ENCODE results near the gene TMEM247. TPM values are rescaled to one million over a fixed set of nuclear protein-coding genes. Genes with fewer than 3 reads are reported as not detected.
"Not testable (repeated sequence)": the region's sequence is repeated elsewhere in the genome, so short reads cannot be mapped to it uniquely, and the experiment has no call there.

The TMEM247 gene
- total RNA-seq, 2 experiments from 2014 or later, result not detected

DNA sequence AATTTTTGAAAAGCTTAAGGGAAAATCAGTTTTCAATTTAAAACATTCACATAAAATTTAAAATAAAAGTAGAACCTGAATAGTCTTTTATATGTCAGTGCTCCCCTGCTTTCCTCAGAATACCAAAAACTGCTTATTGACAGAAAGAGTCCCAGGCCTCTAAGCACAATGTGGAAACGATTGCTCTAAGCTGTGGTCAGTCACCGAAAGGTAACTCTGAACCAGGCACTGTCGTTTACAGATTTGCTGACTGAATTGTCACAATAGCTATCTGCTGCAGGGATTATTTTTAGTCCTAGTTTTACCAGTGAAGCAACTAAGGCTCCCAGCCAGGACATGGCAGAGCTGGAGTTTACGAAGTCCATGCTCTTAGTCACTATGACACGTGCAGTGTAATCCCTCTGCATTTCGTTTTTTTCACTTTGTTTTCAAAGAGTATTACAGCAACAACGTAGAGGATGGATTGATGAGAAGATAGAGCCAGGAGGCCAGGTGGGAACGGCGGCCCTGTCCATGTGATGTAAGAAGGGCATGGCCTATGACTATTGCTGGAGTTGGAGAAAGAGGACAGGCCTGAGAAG lies 28.1 kb upstream of the TMEM247 start:
- POLR2A ChIA-PET, result no interaction called here
- CTCF ChIA-PET, result interaction anchor here (0.6 kb wide), 1 partner anchor 20 kb away, joined by 3 read pairs; no protein-coding TSS in a partner anchor

DNA sequence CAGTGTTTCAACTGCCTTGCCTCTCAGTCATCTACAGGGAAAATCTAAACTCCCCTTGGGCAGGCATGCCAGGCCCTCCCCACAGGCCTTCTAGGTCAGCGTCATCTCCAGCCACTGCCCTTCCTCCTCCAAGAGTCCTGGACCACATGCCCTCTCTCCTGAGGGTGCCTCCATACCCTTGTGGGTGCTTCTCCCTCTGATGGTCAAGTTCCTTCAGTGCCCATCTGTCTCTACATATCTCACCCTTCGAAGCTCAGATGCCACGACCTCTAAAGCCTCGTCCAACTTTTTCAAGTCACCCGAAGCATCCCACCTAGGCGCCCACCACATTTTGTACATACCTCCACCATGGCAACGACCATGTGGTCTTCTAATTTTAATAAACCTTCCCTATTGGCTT lies 22.6 kb upstream of the TMEM247 start:
- ChIA-PET POLR2A (no interaction called here), CTCF (interaction anchor here (1.8 kb wide), 1 partner anchor 194 kb away, joined by 3 read pairs; no protein-coding TSS in a partner anchor)

DNA sequence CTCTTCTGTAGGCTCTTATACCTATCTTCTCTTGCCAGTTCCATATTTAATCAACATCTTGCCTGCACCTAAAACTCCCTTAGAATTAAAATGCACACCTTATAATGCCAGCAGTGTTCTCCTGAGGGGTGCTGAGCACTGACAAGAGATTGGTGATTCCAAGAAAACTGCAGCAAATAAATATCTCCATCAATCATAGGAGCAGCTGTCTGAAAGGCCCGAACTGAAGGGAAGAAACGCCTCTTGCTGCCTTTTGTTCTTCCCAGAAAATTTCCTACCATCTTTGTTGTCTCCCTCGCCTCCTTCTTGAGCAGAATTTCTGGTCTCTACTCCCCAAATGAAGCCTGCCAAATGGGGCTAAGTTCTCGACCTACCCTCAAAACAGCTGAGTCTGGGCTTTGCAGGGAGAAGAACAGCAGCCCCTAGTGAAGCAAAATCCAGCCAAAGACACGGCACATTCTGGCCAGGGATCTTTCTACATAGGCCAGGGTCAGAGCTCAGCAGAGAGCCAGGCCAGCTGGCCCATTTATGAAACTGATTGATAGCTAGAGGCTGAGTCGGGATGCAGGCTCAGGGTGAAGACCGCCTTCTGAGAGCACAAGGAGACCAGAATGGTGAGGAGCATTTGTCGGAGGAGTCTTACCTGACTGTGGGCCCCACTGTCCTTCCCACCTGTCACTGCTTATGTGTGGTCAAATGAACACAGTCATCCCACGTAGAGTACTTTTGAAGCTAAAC lies 20.4 kb upstream of the TMEM247 start:
- POLR2A ChIA-PET, result interaction anchor here (0.5 kb wide), 1 partner anchor 366 kb away, joined by 3 read pairs; no protein-coding TSS in a partner anchor
- CTCF ChIA-PET, result interaction anchor here (1.2 to 1.6 kb wide), 6 partner anchors 11 to 466 kb away, joined by 3 to 5 read pairs (median 4); no protein-coding TSS in a partner anchor

DNA sequence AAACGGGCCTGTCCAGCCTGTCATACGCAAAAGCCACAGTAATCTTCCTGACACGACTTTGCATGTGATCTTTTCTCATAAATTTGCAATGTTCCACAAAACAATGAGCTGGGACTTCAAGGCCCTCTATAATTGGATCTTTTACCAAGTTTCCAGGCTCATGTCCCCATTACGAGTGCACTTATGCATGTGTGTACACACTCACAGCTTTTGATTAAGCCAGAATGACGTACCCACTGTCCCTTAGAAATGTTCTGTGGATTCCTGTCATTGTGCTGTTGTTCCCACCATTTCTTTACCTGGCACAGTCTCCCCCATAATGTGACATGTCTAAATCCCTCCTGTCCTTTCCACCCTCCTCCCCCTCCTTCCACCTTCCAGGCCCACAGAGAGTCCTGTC lies 19.7 kb upstream of the TMEM247 start:
- CTCF ChIA-PET, result interaction anchor here (1.2 to 1.6 kb wide), 6 partner anchors 21 to 449 kb away, joined by 3 to 5 read pairs (median 4); no protein-coding TSS in a partner anchor
- POLR2A ChIA-PET, result interaction anchor here (0.5 kb wide), 1 partner anchor 367 kb away, joined by 3 read pairs; no protein-coding TSS in a partner anchor

DNA sequence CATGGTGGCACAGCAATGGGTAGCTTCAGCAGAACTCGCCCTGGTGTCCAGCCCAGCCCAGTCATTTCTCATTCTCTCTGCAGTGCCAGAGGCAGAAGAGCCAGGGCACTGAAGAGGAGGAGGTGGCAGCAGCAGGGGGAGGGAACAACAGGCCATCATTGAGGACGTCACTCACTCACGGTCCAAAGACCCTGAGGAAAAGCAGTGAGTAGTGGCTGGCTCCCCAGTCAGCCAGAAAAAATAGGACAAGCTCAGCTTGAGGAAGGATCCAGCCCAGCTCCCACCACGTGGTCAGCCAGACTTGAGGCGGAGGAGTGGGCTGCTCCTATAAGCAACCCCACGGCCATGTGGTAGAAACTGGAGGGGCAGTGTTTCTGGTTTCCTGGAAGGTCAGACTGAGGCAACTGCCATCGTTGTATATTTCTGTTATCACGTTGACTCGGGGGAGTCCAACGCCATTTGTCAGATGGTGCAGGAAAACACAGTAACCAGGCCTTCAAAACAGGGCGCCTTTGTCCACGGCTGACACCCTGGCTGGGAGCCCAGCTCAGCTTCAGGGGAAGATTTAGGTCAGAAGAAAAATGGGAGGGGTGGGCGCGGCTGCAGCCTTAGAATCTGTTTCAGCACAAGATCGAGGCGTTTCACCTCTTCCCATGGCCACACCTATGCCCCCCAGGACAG lies 19.0 kb upstream of the TMEM247 start:
- CTCF ChIA-PET, result interaction anchor here (0.6 to 1.6 kb wide), 11 partner anchors 20 to 1083 kb away, joined by 3 to 7 read pairs (median 3); no protein-coding TSS in a partner anchor
- POLR2A ChIA-PET, result no interaction called here

DNA sequence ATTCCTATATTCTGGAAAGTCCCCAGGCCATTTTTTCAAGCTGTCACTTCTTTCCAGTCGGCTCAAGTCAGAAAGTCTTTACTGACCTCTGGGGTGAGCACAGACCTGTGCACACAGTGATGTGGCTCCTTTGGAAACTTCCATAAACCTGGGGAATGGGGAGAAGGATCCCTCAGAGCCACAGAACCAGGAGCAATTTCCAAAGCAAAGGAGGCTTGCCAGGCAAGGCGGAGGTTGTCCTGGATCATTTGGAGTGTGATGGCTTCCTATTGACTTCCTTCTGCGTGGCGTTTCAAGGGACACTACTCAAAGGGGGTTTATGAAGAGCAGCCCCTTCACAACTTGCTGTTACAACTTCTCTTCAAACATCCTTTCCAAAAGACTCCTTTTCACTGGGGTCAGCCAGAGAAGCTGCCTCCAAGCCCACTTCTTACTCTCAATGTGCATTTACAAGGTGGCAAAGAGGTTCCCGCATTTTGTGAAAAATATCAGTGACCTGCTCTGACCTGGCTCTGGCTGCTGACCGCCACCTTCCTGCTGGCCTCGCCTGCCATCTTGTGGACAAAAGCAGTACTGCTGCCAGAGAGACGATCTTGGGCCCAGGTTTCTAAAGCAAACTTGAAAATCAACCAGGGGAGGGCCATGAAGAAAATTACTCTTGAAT lies 18.2 kb upstream of the TMEM247 start:
- POLR2A ChIA-PET, result no interaction called here
- CTCF ChIA-PET, result interaction anchor here (0.6 to 1.6 kb wide), 11 partner anchors 9 to 1082 kb away, joined by 3 to 7 read pairs (median 3); no protein-coding TSS in a partner anchor

DNA sequence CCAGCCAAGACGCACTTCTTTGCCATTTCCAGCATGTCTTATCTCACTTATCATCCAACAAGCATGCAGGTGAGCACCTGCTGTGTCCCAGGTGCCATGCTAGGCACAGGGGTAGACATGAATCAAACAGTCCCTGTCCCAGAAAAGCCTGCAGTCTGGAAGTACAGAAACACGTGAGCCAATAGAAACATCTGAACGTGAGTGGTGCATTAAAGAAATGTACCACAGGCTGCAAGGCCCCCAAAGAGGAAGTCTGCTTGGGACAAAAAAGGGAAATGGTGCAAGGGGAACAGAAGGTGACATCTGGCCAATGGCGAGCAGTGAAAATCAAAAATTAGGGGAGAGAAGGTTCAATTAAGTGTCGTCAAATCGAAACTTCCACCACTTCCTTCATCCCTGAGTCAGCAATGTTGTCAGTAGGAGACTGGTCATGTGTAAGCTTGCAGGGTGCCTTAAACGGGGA lies 17.6 kb upstream of the TMEM247 start:
- CTCF ChIA-PET, result interaction anchor here (0.6 to 1.6 kb wide), 5 partner anchors 8 to 593 kb away, joined by 3 to 6 read pairs (median 3); no protein-coding TSS in a partner anchor

DNA sequence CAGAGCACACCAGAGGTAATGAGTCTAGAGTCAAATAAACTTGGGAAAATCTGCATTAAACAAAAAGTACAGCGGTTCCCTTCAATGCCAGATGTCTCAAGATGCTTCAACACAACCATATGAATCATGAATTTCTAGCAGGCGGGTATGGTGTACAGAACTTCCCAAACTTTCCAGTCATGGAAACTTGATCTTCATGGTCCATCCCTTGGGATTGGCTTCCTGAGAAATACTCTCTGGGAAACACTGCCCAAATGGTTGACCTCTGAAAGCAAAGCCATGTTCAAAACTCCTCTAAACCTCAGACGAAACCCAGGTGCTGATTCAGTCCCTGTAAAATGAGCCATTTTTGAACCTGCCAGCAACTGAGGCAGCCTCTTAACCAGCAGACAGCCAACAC lies 16.4 kb upstream of the TMEM247 start:
- ChIA-PET CTCF (interaction anchor here (0.6 to 1.5 kb wide), 8 partner anchors 14 to 470 kb away, joined by 3 to 5 read pairs (median 4); no protein-coding TSS in a partner anchor), POLR2A (no interaction called here)

More for the DNA sequence above, 17.6 kb upstream of the TMEM247 start:
- POLR2A ChIA-PET, result no interaction called here

DNA sequence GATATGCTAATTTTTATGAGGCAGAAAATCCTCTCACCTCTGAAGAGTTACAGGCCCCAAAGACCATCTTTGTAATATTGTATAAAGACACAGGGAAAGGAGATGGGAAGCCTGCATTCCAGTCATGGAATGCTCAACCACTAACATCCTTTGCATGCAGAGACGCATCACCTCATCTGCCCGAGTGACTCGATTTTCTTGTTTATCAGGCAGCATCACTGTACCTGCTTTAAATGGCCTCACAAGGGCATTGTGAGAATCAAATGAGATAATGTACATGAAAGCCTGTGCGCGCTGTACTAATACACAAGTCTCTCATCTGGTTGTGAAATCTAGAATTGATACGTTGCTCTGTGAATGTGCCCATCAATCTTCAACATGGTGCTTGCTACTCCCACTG lies 10.2 kb upstream of the TMEM247 start:
- POLR2A ChIA-PET, result no interaction called here
- CTCF ChIA-PET, result interaction anchor here (0.6 kb wide), 1 partner anchor 486 kb away, joined by 3 read pairs; no protein-coding TSS in a partner anchor

DNA sequence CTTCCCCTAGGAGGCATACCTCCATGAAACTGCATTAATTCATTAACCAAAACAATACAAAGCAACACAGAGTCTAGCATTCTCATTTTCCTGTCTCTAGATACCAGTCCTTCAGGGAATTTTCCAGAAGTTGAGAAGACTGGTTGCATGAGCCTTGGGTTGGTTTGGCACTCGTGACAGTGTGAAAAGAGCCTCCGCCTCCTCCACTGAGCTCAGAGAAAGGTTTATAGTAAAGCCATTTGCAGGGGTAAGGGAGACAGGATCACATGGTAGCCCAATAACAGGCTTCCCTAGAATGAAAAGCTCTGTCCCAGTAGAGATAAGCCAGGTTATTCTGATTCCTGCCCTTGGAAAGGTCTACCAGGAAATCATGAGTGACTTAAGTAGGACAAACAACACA lies 9.7 kb upstream of the TMEM247 start:
- POLR2A ChIA-PET, result no interaction called here
- CTCF ChIA-PET, result interaction anchor here (0.9 to 1.3 kb wide), 3 partner anchors 8 to 78 kb away, joined by 3 to 6 read pairs (median 3); no protein-coding TSS in a partner anchor

DNA sequence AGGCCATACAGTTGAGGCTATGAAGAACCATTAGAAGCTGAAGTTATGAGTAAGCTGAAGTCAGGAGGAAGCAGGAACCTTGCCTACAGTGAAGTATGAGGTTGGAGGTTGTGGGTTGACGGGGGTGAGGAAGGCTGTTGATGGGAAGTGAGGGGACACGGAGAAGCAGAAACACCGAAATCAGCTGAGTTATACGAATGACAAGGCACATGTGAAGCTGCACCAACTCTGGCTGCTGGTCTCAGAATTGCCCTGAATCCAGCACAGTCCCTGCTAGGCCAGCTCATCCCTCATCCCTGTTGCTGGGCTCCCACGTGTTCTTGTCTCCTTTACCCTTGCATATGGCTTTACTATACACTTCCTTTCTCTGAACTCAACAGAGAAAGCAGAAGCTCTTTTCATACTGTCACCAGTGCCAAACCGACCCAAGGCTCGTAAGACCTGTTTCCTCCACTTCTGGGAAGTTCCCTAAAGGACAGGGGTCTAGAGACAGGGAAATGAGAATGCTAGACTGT lies 9.2 kb upstream of the TMEM247 start:
- POLR2A ChIA-PET, result no interaction called here
- CTCF ChIA-PET, result interaction anchor here (0.9 to 1.3 kb wide), 3 partner anchors 8 to 77 kb away, joined by 3 to 6 read pairs (median 3); no protein-coding TSS in a partner anchor

DNA sequence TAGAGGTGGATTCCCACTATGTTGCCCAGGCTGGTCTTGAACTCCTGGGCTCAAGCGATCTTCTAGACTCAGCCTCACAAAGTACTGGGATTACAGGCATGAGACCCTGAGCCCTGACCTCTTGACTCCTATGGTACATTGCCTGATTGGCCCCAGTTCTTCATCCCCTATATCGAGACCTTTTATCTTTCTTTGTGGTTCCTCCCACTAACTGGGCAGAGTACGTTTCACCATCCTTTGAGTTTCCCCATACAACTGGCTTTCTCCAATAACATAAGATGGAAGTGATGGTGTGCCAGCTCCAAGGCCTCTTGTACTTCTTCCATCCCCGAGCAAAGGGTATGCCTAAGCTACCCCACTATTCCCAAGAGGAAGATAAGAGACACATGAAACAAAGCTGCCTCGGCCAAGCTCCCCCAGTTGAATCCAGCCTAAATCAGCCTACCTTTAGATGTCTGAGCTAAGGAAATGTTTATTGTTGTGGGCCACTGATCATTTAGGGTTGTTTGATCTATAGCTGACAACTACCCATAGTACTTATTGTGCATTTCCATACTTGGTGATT lies 8.3 kb upstream of the TMEM247 start:
- ChIA-PET POLR2A (no interaction called here), CTCF (no interaction called here)

DNA sequence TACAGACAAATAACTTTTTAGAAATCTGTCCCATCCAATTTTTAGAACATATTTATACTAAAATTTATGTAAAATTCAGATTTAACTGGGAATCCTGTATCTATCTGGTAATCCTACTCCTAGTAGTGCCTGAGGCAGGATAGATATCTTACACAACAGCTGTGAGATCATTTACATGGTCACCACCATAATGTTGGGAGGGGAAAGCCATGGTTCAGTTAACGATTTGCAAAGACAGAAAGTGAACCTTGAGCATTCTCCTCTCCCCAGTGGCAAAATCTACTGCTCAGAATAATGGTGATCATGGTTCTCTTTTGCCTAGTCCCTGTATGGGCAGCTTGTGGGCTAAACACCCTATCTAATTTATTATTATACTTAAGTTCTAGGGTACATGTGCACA lies 7.7 kb upstream of the TMEM247 start:
- ChIA-PET CTCF (no interaction called here), POLR2A (no interaction called here)

DNA sequence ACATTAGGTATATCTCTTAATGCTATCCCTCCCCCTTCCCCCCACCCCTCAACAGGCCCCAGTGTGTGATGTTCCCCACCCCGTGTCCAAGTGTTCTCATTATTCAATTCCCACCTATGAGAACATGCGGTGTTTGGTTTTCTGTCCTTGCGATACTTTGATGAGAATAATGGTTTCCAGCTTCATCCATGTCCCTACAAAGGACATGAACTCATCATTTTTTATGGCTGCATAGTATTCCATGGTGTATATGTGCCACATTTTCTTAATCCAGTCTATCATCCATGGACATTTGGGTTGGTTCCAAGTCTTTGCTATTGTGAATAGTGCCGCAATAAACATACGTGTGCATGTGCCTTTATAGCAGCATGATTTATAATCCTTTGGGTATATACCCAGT lies 7.2 kb upstream of the TMEM247 start:
- POLR2A ChIA-PET, CTCF ChIA-PET: not testable (repeated sequence)

DNA sequence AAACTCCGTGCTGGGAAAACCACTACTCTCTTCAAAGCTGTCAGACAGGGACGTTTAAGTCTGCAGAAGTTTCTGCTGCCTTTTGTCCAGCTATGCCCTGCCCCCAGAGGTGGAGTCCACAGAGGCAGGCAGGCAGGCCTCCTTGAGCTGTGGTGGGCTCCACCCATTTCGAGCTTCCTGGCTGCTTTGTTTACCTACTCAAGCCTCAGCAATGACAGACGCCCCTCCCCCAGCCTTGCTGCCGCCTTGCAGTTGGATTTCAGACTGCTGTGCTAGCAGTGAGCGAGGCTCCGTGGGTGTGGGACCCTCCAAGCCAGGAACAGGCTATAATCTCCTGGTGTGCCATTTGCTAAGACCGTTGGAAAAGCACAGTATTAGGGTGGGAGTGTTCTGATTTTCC lies 1.9 kb upstream of the TMEM247 start:
- CTCF ChIA-PET, POLR2A ChIA-PET: not testable (repeated sequence)

DNA sequence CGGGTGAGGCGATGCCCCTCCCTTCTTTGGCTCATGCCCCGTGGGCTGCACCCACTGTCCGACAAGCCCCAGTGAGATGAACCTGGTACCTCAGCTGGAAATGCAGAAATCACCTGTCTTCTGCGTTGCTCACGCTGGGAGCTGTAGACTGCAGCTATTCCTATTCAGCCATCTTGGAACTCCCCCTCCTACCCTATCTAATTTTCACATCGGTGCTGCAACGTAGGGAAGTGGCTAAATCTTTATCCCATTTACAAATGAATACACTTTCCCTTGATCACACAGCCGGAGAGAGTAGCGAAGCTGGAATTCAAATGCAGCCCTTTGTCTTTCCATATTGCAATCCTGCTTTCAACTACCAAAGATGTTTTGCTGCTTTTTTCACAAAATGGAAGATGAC lies 1.4 kb upstream of the TMEM247 start:
- ChIA-PET CTCF (no interaction called here), POLR2A (no interaction called here)

DNA sequence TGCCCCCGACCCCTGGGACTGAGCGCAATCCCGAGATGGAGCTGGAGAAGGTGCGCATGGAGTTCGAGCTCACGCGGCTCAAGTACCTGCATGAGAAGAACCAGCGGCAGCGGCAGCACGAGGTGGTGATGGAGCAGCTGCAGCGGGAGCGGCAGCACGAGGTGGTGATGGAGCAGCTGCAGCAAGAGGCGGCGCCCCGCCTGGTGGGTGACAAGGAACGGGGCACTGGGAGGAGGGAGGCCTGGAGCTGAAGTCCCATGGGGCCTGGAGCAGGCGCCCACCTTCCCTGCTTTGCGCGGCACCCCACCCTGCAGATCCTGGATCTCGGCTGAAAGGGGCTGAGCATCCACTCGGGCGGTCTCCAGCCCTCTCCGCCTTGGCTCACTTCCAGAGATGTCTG lies 1.2 kb downstream of the TMEM247 start:
- POLR2A ChIA-PET, result no interaction called here
- CTCF ChIA-PET, result no interaction called here

DNA sequence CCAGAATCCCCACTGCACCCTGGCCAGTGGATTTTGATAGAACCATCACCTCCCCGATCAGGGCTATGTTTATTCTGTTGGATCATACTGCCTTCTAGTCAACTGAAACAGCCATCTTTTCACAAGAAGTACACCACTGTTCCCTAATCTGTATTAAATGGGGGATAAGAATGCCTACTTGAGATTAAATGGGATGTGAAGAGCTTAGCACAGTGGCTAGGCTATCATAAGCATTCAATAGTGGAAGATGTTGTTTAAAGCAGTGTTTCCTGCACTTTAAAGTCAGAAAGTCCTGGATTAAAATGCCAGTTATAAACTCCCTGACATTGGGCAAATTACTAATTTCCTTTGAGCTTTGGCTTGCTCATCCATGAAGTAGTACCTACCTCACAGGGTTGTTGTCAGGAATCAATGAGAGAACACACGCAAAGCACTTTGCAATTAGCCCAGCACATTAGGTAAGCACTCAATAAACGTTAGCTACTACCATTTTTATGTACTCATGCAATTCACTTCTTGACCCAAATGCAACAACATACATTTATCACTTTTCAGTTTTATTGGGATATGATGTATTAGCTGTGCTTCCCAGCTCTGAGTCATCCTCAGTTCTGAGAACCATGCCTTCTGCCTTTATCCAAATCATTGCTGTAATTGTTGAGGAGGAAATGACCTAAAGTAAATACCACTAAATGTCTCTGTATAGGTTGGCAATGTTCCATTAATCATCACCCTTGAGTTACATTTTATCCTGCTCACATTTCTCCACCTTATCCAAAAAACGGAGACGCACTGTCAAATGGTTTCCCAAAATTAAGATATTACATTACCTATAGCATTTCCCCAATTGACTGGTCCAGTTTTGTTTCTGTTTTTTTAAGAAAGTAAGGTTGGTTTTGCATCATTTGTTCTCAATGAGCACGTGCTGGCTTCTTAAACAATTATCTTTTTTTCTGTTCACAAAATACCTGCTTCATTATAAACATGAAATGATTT lies 2.1 kb downstream of the TMEM247 start:
- POLR2A ChIA-PET, result no interaction called here
- CTCF ChIA-PET, result no interaction called here
